GM23338 (cell line): ENCODE measurements around the gene TRPV5. TPM values are rescaled to one million over a fixed set of nuclear protein-coding genes. Genes with fewer than 3 reads are reported as not detected.

Source experiments
- ATAC-seq: fragments of 200-7000 bp; cut with Tn5 transposase; 3 replicates; pipeline ENCODE4 v1.9.1; 2020
- DNase-seq: peaks from one replicate; pipeline ENCODE4 v3.0.0-alpha.2; 2015; ENCODE audit warnings: low spot score
- H2AFZ ChIP-seq: fragments of 200-600 bp; sonication (generic); 2 replicates; pipeline ENCODE4 v1.8.0; 2016; ENCODE audit warnings: antibody characterized with exemption, mild to moderate bottlenecking, moderate library complexity
- H3F3A ChIP-seq: fragments of 200-600 bp; sonication (generic); replicated peaks from 2 replicates; pipeline ENCODE4 v1.8.0; 2017; ENCODE audit warnings: antibody characterized with exemption, mixed run types, low read depth
- H3K27ac ChIP-seq: fragments of 200-600 bp; sonication (generic); 2 replicates; pipeline ENCODE4 v1.6.1; 2016; ENCODE audit warnings: low read depth
- H3K27me3 ChIP-seq: fragments of 200-600 bp; sonication (generic); 2 replicates; pipeline ENCODE4 v1.8.0; 2016; ENCODE audit warnings: mild to moderate bottlenecking, mixed run types, moderate library complexity; ENCODE audit not compliant: insufficient read depth
- H3K36me3 ChIP-seq: fragments of 200-600 bp; sonication (generic); 2 replicates; pipeline ENCODE4 v1.8.0; 2016; ENCODE audit warnings: mild to moderate bottlenecking; ENCODE audit not compliant: insufficient read depth
- H3K4me1 ChIP-seq: fragments of 200-600 bp; sonication (generic); 2 replicates; pipeline ENCODE4 v1.8.0; 2016; ENCODE audit warnings: mild to moderate bottlenecking, moderate library complexity; ENCODE audit not compliant: insufficient read depth
- H3K4me2 ChIP-seq: fragments of 200-600 bp; sonication (generic); 2 replicates; pipeline ENCODE4 v1.7.1; 2017; ENCODE audit warnings: mixed run types
- H3K4me3 ChIP-seq: fragments of 200-600 bp; sonication (generic); 2 replicates; pipeline ENCODE4 v1.6.1; 2016; ENCODE audit warnings: mixed run types
- H3K79me2 ChIP-seq: fragments of 200-600 bp; sonication (generic); replicated peaks from 2 replicates; pipeline ENCODE4 v1.8.0; 2017; ENCODE audit warnings: mild to moderate bottlenecking; ENCODE audit not compliant: insufficient read depth
- H3K9me2 ChIP-seq: fragments of 200-600 bp; sonication (generic); 2 replicates; pipeline ENCODE4 v1.8.0; 2017; ENCODE audit not compliant: insufficient read depth
- H4K20me1 ChIP-seq: fragments of 200-600 bp; sonication (generic); replicated peaks from 2 replicates; pipeline ENCODE4 v1.8.0; 2017; ENCODE audit warnings: mild to moderate bottlenecking; ENCODE audit not compliant: insufficient read depth
- H3K27ac Mint-ChIP-seq: 2 replicates; pipeline ENCODE4 v1.8.0; 2020; ENCODE audit warnings: inconsistent platforms, mild to moderate bottlenecking, moderate library complexity, mixed read lengths
- H3K27me3 Mint-ChIP-seq: 3 replicates; pipeline ENCODE4 v1.8.0; 2022; ENCODE audit warnings: low read depth, mild to moderate bottlenecking, moderate library complexity, mixed read lengths, inconsistent platforms; ENCODE audit not compliant: insufficient read depth, poor library complexity
- H3K36me3 Mint-ChIP-seq: 3 replicates; pipeline ENCODE4 v1.8.0; 2021; ENCODE audit warnings: low read depth, mild to moderate bottlenecking, inconsistent platforms, moderate library complexity, mixed read lengths
- H3K4me1 Mint-ChIP-seq: 3 replicates; pipeline ENCODE4 v1.8.0; 2020; ENCODE audit warnings: mild to moderate bottlenecking, inconsistent platforms, mixed read lengths
- H3K4me3 Mint-ChIP-seq: 3 replicates; pipeline ENCODE4 v1.8.0; 2021; ENCODE audit warnings: moderate library complexity, mild to moderate bottlenecking, inconsistent platforms, mixed read lengths
- H3K9me3 Mint-ChIP-seq: 3 replicates; pipeline ENCODE4 v1.8.0; 2020; ENCODE audit warnings: moderate library complexity, mild to moderate bottlenecking, inconsistent platforms, mixed read lengths
- CREB1 ChIP-seq: fragments of 250-450 bp; sonication (Bioruptor Pico); IDR thresholded peaks from 2 replicates; pipeline ENCODE4 v1.5.0; 2020; ENCODE audit warnings: low read depth, mild to moderate bottlenecking, moderate library complexity
- EZH2 ChIP-seq: fragments of 200-600 bp; sonication (generic); IDR thresholded peaks from one replicate; pipeline ENCODE4 v1.8.0; 2017; ENCODE audit warnings: antibody characterized with exemption, mild to moderate bottlenecking, low read depth; ENCODE audit not compliant: unreplicated experiment
- EZH2phosphoT487 ChIP-seq: fragments of 200-600 bp; sonication (generic); IDR thresholded peaks from one replicate; pipeline ENCODE4 v1.8.1; 2018; ENCODE audit warnings: antibody characterized with exemption; ENCODE audit not compliant: unreplicated experiment
- JUNB ChIP-seq: IDR thresholded peaks from one replicate; pipeline ENCODE4 v1.6.1; 2016; ENCODE audit warnings: antibody characterized with exemption; ENCODE audit not compliant: unreplicated experiment
- NANOG ChIP-seq: IDR thresholded peaks from 2 replicates; pipeline ENCODE4 v1.6.1; 2016; ENCODE audit warnings: antibody characterized with exemption, borderline replicate concordance
- POLR2AphosphoS5 ChIP-seq: IDR thresholded peaks from 2 replicates; pipeline ENCODE4 v1.6.1; 2016; ENCODE audit warnings: antibody characterized with exemption, low read depth
- STAT1 ChIP-seq: IDR thresholded peaks from one replicate; pipeline ENCODE4 v1.6.1; 2016; ENCODE audit warnings: antibody characterized with exemption; ENCODE audit not compliant: unreplicated experiment
- ZNF114 ChIP-seq: fragments of 250-450 bp; sonication (Bioruptor Pico); IDR thresholded peaks from 2 replicates; pipeline ENCODE4 v1.5.0; 2020; ENCODE audit warnings: mild to moderate bottlenecking, moderate library complexity
- ZNF331 ChIP-seq: fragments of 250-450 bp; sonication (Bioruptor Pico); IDR thresholded peaks from 2 replicates; pipeline ENCODE4 v1.5.0; 2020; ENCODE audit warnings: low read depth, mild to moderate bottlenecking, moderate library complexity
- polyA plus RNA-seq: library from polyadenylated mRNA; unstranded; fragments of >200 nt; fragmentation: Nextera tagmentation; extraction: Ambion mirVana; gene quantifications from 2 replicates; pipeline ENCODE4 v1.2.1, GENCODE V29; 2016
- total RNA-seq: library from RNA; depleted of rRNA; stranded (reverse); fragments of >200 nt; shearing (Covaris generic); gene quantifications from 2 replicates; pipeline ENCODE4 v1.2.3, GENCODE V29; 2014
- TF ChIP-seq, protein P1 (sequence below), 2 experiments: fragments of 200-600 bp in 1 of 2; sonication (generic) in 1 of 2; conservative IDR thresholded peaks; 2 replicates each; pipeline versions ENCODE4 v1.5.1 to v1.6.1; 2016 to 2017; ENCODE audit warnings: antibody characterized with exemption in 2 of 2, low read depth in 2 of 2, mild to moderate bottlenecking in 2 of 2, moderate library complexity in 1 of 2
- TF ChIP-seq, protein P2 (sequence below): IDR thresholded peaks from 2 replicates; pipeline ENCODE4 v1.6.1; 2016; ENCODE audit warnings: antibody characterized with exemption
- TF ChIP-seq, protein P3 (sequence below): IDR thresholded peaks from one replicate; pipeline ENCODE4 v1.6.1; 2018; ENCODE audit warnings: antibody characterized with exemption; ENCODE audit not compliant: unreplicated experiment

Gene TRPV5
- total and polyA plus RNA-seq, 2 experiments from 2014 or later = not detected

DNA sequence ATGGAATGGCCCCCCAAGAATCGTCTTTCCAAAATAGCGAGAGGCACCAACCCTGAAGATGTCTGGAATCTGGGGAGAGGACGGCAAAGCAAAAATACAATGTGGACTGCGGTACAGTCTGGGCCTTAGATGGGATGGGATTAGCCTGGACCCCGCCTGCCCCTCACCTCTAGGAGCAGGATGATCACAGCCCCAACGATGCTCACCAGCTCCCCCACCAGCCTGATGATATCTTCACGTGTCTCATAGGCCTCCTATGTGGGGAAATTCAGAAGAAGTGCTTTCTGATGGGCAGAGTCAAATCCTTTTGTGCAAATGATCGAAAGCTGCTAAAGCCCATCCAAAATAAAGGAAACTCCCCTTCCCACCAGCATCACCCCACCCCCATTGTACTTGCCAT, 18.2 kb downstream of the TRPV5 start:
- Mint-ChIP-seq H3K36me3 (no peaks in the 10 kb centered on the region), H3K27me3 (peaks cover 6% of the 10 kb centered on the region), H3K9me3 (no peaks in the 10 kb centered on the region; the same call in 2 of the 3 replicates), H3K27ac (no peak overlapping the region), H3K4me1 (peaks cover 2% of the 10 kb centered on the region; the same call in 1 of the 3 replicates), H3K4me3 (no peak overlapping the region)
- Histone ChIP-seq H3K27me3 (no peaks in the 10 kb centered on the region), H4K20me1 (no peaks in the 10 kb centered on the region), H3K9me2 (peaks cover 6% of the 10 kb centered on the region), H3K4me1 (no peaks in the 10 kb centered on the region), H3F3A (no peaks in the 10 kb centered on the region), H3K4me3 (no peak overlapping the region), H3K4me2 (no peak overlapping the region), H2AFZ (no peak overlapping the region), H3K36me3 (no peaks in the 10 kb centered on the region), H3K27ac (no peak overlapping the region), H3K79me2 (no peaks in the 10 kb centered on the region)
- TF ChIP-seq, protein P1, sequence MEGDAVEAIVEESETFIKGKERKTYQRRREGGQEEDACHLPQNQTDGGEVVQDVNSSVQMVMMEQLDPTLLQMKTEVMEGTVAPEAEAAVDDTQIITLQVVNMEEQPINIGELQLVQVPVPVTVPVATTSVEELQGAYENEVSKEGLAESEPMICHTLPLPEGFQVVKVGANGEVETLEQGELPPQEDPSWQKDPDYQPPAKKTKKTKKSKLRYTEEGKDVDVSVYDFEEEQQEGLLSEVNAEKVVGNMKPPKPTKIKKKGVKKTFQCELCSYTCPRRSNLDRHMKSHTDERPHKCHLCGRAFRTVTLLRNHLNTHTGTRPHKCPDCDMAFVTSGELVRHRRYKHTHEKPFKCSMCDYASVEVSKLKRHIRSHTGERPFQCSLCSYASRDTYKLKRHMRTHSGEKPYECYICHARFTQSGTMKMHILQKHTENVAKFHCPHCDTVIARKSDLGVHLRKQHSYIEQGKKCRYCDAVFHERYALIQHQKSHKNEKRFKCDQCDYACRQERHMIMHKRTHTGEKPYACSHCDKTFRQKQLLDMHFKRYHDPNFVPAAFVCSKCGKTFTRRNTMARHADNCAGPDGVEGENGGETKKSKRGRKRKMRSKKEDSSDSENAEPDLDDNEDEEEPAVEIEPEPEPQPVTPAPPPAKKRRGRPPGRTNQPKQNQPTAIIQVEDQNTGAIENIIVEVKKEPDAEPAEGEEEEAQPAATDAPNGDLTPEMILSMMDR (conservative IDR thresholded peaks at IDR 0.05; ENCODE audit: low read depth in 2 of 2) = peak in 1 of 2 experiments; percentile 35; a peak in 2 of 4 replicates
- TF ChIP-seq POLR2AphosphoS5 (no peak), ZNF114 (CRISPR knock-in tag) (no peak)
- DNase-seq (no peak), ATAC-seq (peak; percentile 44; the same call in 1 of the 3 replicates)

DNA sequence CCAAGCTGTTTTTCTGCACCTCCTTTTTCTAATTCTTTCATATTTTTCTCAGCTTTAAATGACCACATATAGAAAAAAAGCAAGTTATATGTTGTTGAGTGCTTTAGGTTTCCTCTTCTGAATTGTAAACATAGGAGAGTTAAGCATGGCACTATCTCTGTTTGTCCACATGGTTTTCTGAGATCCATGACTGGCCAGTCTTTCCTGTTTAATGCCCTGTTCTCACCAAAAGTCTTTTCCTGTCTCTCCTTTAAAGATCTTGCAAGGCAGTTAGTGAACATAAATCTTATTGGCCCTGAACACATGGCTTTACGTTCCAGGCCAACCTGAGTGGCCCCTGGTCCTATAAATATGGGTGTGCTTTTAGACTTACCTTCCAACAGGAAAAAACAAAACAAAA, 19.4 kb downstream of the TRPV5 start:
- Histone ChIP-seq H3K27me3 (no peaks in the 10 kb centered on the region), H3K4me2 (no peak overlapping the region), H3K9me2 (peaks cover 6% of the 10 kb centered on the region), H3K4me1 (no peaks in the 10 kb centered on the region), H4K20me1 (no peaks in the 10 kb centered on the region), H3F3A (no peaks in the 10 kb centered on the region), H2AFZ (no peak overlapping the region), H3K36me3 (no peaks in the 10 kb centered on the region), H3K4me3 (no peak overlapping the region), H3K27ac (no peak overlapping the region), H3K79me2 (no peaks in the 10 kb centered on the region)
- DNase-seq (no peak), ATAC-seq (no peak)
- no peaks in the 10 kb centered on the region; the same call in 2 of the 3 replicates for H3K9me3 Mint-ChIP-seq
- no peak overlapping the region for H3K27ac Mint-ChIP-seq
- H3K36me3 Mint-ChIP-seq = no peaks in the 10 kb centered on the region
- H3K27me3 Mint-ChIP-seq = peaks cover 5% of the 10 kb centered on the region
- no peak overlapping the region for H3K4me3 Mint-ChIP-seq
- peaks cover 2% of the 10 kb centered on the region; the same call in 1 of the 3 replicates for H3K4me1 Mint-ChIP-seq
- TF ChIP-seq ZNF114 (CRISPR knock-in tag) (no peak), JUNB (no peak), POLR2AphosphoS5 (no peak), STAT1 (no peak), EZH2phosphoT487 (no peak), EZH2 (no peak), NANOG (no peak), CREB1 (CRISPR knock-in tag) (no peak), ZNF331 (no peak)
- TF ChIP-seq, protein P2, sequence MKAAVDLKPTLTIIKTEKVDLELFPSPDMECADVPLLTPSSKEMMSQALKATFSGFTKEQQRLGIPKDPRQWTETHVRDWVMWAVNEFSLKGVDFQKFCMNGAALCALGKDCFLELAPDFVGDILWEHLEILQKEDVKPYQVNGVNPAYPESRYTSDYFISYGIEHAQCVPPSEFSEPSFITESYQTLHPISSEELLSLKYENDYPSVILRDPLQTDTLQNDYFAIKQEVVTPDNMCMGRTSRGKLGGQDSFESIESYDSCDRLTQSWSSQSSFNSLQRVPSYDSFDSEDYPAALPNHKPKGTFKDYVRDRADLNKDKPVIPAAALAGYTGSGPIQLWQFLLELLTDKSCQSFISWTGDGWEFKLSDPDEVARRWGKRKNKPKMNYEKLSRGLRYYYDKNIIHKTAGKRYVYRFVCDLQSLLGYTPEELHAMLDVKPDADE = no peak
- TF ChIP-seq, protein P1 (conservative IDR thresholded peaks at IDR 0.05; ENCODE audit: low read depth in 2 of 2) = no peak
- TF ChIP-seq, protein P3, sequence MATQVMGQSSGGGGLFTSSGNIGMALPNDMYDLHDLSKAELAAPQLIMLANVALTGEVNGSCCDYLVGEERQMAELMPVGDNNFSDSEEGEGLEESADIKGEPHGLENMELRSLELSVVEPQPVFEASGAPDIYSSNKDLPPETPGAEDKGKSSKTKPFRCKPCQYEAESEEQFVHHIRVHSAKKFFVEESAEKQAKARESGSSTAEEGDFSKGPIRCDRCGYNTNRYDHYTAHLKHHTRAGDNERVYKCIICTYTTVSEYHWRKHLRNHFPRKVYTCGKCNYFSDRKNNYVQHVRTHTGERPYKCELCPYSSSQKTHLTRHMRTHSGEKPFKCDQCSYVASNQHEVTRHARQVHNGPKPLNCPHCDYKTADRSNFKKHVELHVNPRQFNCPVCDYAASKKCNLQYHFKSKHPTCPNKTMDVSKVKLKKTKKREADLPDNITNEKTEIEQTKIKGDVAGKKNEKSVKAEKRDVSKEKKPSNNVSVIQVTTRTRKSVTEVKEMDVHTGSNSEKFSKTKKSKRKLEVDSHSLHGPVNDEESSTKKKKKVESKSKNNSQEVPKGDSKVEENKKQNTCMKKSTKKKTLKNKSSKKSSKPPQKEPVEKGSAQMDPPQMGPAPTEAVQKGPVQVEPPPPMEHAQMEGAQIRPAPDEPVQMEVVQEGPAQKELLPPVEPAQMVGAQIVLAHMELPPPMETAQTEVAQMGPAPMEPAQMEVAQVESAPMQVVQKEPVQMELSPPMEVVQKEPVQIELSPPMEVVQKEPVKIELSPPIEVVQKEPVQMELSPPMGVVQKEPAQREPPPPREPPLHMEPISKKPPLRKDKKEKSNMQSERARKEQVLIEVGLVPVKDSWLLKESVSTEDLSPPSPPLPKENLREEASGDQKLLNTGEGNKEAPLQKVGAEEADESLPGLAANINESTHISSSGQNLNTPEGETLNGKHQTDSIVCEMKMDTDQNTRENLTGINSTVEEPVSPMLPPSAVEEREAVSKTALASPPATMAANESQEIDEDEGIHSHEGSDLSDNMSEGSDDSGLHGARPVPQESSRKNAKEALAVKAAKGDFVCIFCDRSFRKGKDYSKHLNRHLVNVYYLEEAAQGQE = no peak
